Right renal pelvis (tissue), 4 donors: ENCODE measurements around the gene MDFI. TPM values are rescaled to one million over a fixed set of nuclear protein-coding genes. Genes with fewer than 3 reads are reported as not detected.

Experiments
- DNase-seq, 4 donors: peaks; one replicate each; pipeline ENCODE4 v3.0.0-alpha.2; 2013; ENCODE audit warnings: low read depth in 4 of 4, low spot score in 3 of 4, missing footprints in 1 of 4
- polyA plus RNA-seq, 4 donors: library from polyadenylated mRNA; unstranded; fragments of 120-200 nt; gene quantifications; one replicate each; pipeline ENCODE4 v1.2.1, GENCODE V29; 2013; ENCODE audit not compliant: insufficient read length in 4 of 4

MDFI gene
- polyA plus RNA-seq, 4 donors: 39.6 to 48.8 (median 44.3) TPM

DNA sequence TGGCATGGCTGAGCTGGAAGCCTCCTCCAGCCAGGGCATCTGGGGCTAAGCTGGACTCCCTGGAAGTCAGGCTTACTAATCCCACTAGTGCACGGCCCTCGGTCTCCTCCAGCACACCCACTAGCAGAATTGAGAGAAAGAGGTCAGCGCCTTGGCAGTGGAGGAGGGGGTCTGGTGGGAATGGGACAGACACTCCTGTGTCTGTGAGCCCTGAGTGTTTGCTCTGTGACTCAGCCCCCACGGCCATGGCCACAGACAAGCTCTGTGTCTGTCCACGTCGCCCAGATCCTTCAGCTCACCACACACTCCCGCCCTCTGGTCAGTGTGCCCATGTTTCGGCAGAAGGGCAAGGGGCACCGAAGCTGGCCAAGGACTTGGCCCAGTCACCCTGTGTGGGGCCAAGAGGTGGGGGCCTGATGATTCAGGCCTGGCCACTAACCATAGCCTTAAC, 8.8 kb downstream of the MDFI start:
- no peak for DNase-seq

DNA sequence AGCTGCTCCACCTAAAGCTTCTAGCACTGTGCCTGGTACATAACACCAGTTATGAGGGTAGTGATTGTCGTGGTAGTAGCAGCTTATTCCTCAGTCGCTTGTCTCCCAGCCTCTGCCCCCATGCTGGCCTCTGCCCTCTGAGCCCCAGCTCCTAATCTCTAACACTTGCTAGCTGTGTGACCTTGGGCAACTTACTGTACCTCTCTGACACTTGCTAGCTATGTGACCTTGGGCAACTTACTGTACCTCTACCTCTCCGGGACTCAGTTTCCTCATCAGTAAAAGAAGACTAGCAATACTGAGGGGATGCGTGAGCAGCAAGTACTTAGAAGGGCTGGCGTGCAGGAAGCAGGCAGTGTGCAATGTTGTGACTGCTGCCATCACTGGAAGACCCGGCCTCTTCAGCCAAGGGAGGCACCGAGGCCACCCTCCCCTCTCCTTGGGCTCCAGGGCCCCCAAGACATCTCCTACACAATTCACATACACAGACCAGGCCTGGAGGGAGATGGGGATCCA, 9.9 kb downstream of the MDFI start:
- DNase-seq: no peak

DNA sequence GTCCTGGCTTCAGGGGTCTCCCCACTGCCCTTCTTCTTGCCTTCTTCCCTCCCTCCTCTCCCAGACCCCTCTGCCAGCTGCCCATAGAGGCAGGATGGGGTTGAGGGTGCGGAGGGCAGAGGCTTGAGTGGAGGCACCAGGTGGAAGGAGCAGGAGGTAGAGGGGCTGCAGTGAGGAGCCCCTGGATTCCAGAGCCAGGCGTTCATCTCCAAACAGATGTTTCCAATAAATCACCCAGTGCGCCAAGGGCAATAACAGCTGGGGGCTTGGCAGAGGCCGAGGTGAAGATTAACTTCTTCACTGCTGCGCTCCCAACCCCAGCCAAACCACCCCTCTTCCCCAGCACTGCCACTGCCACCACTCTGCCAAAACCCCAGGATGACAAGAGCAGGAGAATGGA, 10.7 kb downstream of the MDFI start:
- DNase-seq: no peak

DNA sequence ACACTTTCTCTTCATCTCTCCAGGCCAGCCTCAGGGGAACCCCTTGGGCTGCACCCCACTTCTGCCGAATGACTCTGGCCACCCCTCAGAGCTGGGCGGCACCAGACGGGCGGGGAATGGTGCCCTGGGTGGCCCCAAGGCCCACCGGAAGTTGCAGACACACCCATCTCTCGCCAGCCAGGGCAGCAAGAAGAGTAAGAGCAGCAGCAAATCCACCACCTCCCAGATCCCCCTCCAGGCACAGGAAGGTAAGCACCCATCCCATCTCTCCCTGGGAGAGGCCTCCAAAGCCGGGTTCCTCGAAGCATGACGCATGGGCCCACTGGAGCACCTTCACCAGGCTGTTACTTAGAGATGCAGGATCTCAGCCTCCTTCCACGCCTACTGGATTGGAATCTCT, 11.3 kb downstream of the MDFI start:
- DNase-seq: no peak

DNA sequence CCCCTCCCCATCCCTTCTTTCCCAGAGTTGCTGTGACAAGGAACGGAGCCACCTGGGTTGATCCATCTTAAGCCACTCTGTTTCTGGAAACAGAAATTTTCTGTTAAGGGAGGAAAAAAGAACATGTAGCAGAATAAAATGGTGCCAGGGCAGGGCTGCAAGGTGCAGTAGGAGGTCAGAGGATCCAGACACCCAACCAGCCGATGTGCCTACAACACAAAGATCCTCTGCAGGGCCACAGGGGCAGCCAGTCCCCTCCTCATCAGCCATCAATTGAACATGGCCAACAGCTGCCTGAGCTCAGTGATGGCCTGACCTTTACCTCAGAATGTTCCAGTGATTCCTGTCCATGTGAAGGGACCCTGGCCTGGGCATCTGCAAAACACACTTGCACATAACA, 11.9 kb downstream of the MDFI start:
- no peak for DNase-seq

DNA sequence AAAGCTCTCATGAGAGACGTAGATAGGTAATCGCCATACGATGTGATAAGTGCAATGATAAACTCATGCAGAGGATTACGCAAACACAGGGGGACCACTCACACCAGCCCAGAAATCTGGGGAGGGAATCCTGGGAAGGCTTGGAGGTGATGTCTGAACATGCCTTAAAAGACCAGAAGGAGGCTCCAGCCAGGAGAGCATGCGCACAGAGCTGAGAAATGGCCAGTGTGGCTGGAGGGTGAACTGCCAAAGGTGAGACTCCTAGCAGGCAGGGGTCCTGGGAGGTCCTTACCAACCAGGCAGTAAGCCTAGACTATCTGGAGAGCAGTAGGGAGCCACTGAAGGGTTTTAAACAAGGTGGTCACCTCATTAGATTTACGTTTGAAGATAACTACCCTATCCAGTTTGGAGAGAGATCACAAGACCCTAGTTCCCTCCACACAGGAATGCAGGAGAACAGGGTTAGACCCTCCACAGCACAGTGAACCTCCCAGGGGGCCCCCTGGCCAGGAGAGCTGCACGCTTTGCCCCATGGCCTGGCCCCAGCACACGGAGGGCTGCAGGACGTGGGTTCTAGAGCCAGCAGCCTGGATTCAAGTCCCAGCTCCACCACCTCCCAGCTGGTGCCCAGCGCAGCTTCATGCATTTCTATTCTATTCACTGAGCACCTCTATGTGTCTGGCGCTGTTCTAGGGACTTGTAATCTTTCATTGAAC, 13.1 kb downstream of the MDFI start:
- DNase-seq: no peak

DNA sequence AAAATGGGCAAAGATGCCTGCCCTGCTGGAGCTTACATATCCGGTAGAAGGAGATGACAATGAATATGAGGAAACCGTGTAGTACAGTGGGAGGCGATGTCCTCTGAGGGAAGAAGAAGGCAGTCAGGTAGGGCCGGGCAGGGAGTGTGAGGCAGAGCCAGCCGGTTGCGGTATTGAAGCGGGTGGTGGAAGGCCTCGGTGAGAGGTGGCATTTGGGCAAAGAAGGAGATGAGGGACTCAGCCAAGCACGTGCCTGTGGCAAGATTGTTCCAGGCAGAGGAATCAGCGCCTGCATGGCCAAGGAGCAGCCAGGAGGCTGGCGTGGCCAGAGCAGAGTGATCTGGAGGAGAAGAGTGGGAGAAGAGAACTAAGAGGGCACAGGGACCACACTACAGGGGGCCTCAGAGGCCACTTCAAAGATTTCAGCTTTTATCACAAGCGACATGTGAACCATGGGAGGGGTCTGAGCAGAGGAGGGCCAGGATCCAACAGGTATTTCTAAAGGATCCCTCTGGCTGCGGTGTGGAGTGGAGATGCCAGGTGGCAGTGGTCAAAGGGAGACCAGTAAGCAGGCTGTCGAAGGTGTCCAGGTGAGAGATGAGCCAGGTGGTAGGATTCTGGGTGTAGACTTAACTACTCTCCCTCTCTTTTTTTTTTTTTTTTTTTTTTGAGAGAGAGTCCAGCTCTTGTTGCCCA, 13.8 kb downstream of the MDFI start:
- DNase-seq: no peak

DNA sequence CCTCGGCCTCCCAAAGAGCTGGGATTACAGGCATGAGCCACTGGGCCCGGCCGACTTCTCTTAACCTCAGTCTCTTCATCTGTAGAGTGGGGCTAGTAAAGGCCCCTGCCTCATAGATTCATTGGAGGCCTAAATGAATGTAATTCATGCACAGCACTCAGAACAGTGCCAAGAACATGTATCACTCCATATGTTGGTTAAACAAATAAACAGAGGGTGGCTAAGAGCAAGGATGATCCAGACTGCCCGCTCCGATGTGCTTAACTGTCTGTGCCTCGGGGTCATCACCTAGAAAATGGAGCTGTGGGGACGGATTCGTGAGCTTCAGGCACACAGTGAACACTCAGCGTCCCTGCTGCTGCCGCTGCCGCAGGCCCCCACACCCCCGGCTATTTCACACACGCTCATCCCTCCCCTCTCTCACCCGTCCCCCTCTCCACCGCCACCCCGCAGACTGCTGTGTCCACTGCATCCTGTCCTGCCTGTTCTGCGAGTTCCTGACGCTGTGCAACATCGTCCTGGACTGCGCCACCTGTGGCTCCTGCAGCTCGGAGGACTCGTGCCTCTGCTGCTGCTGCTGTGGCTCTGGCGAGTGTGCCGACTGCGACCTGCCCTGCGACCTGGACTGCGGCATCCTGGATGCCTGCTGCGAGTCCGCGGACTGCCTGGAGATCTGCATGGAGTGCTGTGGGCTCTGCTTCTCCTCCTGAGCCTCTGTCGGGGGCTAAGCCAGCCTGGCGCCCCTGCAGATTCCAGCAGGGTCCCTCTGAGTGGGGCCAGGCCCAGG, 14.8 kb downstream of the MDFI start:
- no peak for DNase-seq

DNA sequence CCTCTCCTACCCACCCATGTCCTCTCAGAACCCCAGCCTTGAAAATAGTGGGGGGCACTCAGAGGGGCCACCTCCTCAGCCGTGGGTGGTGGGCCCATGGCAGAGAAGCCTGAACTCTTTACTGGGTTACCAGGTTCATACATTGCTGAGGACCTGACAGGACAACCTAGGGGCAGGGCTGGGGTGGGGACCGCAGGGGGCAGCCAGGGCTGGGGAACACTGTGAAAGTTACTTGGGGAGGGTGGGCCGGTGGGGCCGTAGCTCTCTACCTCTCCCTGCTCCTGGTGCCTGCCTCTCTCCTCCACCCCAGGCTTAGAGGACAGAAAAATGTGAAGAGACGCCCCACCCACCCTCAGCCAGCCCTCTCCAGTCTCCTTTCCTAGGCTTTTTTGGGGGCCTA, 15.4 kb downstream of the MDFI start:
- no peak for DNase-seq

DNA sequence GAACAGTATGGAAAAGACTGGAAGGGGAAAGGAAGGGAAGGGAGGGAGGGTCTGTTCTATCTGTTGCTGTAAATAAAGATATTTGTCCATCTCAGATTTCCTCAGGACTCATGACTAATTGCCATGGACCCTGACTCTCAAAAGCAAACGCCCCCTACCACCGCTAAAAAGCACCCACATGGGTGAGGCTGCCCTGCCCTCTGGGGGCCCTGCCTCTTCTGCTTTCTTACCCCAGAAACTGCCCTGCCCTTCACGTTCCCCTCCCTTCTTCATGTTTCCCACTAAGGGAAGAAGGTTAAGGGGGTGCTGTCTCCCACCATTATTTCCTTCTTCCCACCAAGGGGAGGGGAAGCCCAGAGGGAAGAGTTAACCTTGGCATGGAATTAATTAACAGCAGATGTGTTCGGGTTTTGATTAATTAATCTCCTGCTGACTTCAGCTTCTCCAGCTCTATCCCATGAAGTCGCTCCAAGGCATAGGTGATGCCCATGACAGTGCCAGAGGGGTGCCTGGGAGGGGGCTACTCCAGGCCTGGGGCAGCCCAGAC, 16.0 kb downstream of the MDFI start:
- DNase-seq: no peak

DNA sequence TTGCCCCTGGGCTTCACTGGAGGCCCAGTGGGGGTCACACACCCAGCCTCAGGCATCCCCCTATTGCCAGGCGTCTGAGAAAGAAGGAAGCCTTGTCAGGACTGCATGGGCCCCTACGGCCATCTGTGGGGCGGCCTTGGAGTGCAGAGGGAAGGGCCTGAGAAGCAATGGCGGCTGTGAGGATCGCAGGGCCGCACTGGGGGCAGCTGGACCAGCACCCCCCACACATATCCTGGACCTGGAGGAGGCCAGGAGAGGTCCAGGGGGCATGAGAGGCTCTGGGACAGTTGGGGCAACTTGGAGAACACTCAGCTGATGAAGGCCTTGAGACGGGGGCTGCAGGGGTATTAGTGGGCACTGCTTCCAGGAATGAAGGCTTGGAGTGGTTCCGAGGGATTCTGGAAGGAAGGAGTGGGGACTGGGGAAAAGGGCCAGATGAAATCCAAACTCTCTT, 16.5 kb downstream of the MDFI start:
- DNase-seq: no peak

DNA sequence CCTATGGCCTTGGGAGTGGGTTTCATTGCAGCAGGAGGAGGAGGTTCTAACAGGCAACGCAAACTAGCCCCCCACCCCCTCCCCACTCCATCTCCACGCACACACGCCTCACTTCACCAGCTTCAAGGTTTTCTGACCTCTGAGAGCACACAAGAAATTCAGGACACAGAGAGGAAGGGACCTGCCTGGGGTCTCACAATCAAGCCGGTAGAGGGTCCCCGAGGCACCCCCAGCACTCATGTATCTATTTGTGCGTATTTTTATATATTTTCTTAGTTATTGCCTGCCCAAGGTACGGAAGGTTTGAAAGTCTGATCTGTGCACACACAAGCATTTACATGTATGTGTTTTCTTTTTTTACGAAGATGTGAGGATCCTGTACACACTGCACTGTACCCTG, 16.9 kb downstream of the MDFI start:
- DNase-seq: no peak

DNA sequence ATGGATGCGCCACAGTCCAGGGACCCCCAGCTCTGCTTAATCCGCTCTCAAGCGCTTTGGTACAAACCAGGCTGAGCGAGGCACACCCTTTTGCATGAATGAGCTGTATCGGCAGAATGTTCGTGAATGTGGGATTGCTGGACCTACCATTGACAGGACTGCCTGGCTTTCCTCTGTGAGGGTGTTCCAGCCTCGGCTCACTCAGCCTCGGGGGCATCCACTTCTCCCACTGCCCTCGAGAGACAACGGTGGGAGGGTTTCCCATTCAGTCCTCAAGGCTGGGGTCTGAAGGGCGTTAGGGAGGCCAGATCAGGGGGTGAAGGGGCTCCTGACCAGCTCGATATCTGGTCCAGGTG, 17.4 kb downstream of the MDFI start:
- no peak for DNase-seq

DNA sequence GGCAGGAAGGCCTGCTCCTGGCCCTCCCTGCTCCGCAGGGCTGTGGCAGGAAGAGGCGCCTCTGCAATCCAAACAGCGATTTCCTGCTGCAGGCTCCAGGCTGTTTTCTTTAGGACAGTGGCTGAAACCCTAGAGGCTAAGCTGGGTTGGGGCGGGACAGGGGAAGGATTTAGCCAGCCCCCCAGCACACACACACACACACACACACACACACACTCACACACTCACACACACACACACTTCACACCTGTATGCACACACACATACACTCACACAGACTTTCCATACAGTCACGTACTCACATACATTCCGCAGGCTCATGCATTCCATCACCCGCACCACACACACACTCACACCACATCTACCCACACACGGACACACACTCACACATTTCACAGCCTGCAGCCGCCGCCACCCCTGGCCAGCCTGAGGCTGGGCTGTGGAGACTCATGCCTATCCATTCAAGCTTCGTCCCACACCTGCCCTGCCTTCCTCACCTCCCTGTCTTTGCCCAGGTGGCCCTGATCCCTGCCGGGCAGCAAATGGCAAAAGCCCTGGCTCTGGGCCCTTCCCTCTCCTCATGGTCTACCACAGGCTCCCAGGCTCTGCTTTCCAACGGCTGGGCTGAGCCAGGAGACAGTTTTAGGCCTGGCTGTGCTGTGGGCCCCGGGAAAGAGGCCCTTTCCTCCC, 17.9 kb downstream of the MDFI start:
- no peak for DNase-seq

DNA sequence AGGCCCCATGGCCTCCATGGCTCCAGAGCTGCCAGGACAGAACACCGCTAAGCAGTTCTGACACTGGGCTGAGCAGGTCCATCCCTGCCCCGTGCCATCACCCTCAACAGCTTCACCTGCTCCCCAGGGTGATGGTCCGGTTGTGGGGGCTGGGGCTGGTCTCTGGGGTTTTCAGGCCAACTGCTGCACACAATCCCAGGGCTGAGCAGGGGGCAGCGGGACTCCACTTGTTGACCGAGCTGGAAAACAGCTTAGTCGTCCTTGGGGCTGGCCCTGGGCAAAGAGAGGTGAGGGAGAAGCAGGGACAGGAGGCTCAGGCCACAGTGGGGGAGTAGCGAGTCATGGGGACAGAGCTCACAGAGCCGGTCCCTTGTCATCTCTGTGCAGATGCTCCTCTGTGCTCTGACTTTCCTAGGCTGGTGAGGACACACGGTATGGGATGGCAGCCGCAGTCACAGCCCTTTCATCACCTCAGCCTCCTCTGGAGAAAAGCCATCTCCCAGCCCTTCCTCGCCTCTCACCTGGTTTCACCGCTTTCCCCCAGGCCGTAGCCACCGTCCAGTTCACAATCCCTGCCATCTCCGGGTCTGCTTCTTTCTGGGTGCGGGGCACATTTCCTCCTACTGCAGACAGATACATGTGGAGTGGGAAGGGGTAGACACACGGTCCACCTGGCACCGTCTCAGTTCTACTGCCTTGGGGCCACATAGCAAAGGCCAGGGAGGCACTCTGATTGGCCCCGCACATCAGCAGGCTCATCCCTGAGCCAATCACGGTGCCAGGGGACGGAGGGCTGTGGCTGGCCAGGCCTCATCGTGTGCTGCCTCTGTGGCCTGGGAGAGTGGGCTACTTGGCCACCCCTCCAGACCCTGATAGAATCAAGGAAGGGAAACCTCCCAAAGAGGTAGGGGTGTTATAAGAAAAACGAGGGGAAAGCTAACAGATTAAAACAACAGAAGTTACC, 19.1 kb downstream of the MDFI start:
- no peak for DNase-seq

DNA sequence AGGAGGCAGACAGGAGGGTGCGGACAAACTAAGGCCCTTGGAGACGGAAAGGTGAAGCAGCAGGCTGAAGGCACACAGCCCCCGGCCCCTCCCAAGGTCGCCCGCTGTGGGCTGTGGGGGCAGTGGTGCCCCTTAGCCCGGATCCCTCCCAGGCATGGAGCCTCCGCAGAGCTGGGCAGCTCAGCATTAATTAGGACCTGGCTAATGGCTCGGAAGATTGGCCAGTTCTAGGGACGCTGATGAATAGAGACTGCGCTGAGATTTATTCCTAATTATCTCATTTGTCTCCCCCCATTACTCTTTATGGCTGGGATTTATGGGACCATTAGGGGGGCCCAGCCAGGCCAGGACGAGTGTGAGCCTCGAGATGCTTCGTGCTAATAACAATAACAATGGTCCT, 20.4 kb downstream of the MDFI start:
- no peak for DNase-seq

DNA sequence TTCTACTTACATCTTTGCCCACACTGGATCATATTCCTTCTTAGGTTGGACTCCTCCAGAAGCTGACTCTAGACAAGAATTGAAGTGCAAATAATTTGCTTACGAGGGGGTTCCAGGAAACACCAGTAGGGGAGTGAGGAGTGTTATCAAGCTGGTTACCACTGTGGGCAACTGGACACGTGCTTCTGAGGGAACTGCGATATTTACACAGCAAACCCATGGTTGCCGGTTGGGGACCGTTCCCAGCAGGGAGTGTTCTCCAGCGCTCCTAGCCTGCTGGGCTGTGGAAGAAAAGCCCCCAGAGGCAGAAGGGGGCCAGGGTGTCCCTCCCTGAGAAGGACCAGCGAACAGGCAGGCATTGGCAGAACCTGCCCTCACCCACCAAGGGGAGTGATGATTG, 21.7 kb downstream of the MDFI start:
- no peak for DNase-seq

DNA sequence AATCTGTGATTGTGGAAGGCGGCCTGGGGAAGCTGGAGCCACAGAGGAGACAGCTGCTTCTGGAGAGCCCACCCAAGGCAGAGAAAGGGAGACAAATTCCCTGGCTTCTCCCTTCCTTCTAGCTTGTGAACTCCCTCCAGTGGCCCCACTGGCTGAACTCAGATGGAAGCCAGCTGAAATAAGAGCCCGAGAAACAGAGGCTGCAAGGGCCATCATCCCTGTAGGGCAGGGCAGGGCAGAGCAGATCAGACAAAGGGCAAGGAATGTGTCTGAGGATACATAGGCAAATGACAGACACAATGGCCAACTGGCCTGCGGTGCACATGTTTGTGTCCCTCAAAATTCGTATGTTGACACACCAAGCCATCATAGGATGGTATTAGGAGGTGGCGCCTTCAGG, 25.3 kb downstream of the MDFI start:
- no peak for DNase-seq

DNA sequence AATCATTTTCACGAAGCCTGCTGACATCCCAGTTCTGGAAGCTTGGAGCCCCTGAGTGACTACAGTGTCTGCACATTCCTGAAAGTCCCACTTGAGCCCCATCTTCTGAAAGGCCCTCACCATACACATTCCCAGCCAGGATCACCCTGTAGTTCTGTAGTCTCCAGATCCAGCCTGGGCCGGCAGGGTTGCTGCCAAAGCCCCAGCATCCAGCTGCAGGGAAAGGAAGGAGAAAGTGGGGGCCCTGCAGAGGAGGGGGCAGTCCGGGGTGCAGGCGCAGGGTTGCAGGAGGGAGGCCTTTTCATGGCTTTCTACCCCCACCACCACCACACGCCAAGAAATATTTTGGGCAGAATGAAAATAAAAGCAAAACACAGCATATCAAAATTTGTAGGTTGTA, 26.0 kb downstream of the MDFI start:
- DNase-seq: no peak
